Nephron progenitor cell (in vitro differentiated cells): Measurements from ENCODE around the gene NELFCD.

ENCODE experiments used
- DNase-seq: peaks from one replicate; pipeline ENCODE4 v3.0.0; 2021
- H3K27ac Mint-ChIP-seq: 2 replicates; pipeline ENCODE4 v1.8.0; 2021; ENCODE audit warnings: mild to moderate bottlenecking, moderate library complexity, mixed read lengths
- H3K27me3 Mint-ChIP-seq: 2 replicates; pipeline ENCODE4 v1.8.0; 2021; ENCODE audit warnings: mild to moderate bottlenecking, low read depth, mixed read lengths; ENCODE audit not compliant: poor library complexity
- H3K36me3 Mint-ChIP-seq: 2 replicates; pipeline ENCODE4 v1.8.0; 2021; ENCODE audit warnings: low read depth, mixed read lengths
- H3K4me1 Mint-ChIP-seq: 2 replicates; pipeline ENCODE4 v1.8.0; 2021; ENCODE audit warnings: mixed read lengths
- H3K4me3 Mint-ChIP-seq: 2 replicates; pipeline ENCODE4 v1.8.0; 2021; ENCODE audit warnings: mild to moderate bottlenecking, moderate library complexity, mixed read lengths
- H3K9me3 Mint-ChIP-seq: 2 replicates; pipeline ENCODE4 v1.8.0; 2021; ENCODE audit warnings: mild to moderate bottlenecking, moderate library complexity, mixed read lengths
- CTCF ChIP-seq: fragments of 200-600 bp; sonication (generic); IDR thresholded peaks from 2 replicates; pipeline ENCODE4 v1.5.0; 2021; ENCODE audit warnings: antibody characterized with exemption

NELFCD gene

GRCh38 chr20:58984691-58985090 is 3.6 kb downstream of the NELFCD start:
- H3K27me3 Mint-ChIP-seq = peaks cover 3% of the 10 kb centered on the region
- TF ChIP-seq CTCF = no peak
- H3K9me3 Mint-ChIP-seq = peaks cover 6% of the 10 kb centered on the region
- peaks cover 43% of the 10 kb centered on the region for H3K36me3 Mint-ChIP-seq
- H3K27ac Mint-ChIP-seq = peak overlapping the region; percentile 16
- no peak for DNase-seq
- H3K4me3 Mint-ChIP-seq = peak overlapping the region; percentile 35
- peaks cover 45% of the 10 kb centered on the region for H3K4me1 Mint-ChIP-seq

DNA sequence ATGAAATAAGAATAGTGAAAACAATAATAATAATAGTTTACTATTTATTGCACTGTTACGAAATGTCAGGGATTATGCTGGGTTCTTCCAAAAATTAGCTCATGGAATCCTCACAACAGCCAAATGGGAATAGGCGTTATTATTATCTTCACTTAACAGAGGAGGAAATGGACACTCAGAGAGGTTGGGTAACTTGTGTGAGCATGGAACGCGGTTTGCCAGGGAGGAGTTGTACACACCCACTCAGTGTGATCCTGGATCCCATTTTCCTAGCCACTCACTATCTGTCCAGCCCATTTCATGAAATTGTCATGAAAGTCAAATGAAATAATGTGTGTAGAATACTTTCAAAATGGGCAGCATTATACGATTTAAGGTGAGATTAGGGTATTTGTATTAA is 4.6 kb downstream of the NELFCD start:
- no peak for DNase-seq
- H3K4me1 Mint-ChIP-seq = peaks cover 45% of the 10 kb centered on the region
- H3K27ac Mint-ChIP-seq = no peak overlapping the region
- TF ChIP-seq CTCF = no peak
- no peaks in the 10 kb centered on the region for H3K27me3 Mint-ChIP-seq
- H3K9me3 Mint-ChIP-seq = peaks cover 2% of the 10 kb centered on the region
- peaks cover 49% of the 10 kb centered on the region for H3K36me3 Mint-ChIP-seq
- no peak overlapping the region for H3K4me3 Mint-ChIP-seq

GRCh38 chr20:58986286-58986967 is 5.4 kb downstream of the NELFCD start:
- Mint-ChIP-seq H3K9me3 (no peaks in the 10 kb centered on the region), H3K4me3 (no peak overlapping the region), H3K27ac (peak overlapping the region; percentile 63), H3K27me3 (no peaks in the 10 kb centered on the region), H3K36me3 (peaks cover 57% of the 10 kb centered on the region), H3K4me1 (peaks cover 45% of the 10 kb centered on the region)
- TF ChIP-seq CTCF = no peak
- no peak for DNase-seq

GRCh38 chr20:58986968-58987517 is 6.0 kb downstream of the NELFCD start:
- Mint-ChIP-seq H3K4me3 (no peak overlapping the region), H3K27ac (no peak overlapping the region)

GRCh38 chr20:58987790-58988564 is 6.9 kb downstream of the NELFCD start:
- Mint-ChIP-seq H3K4me3 (no peak overlapping the region), H3K27ac (no peak overlapping the region), H3K4me1 (peaks cover 33% of the 10 kb centered on the region), H3K36me3 (peaks cover 63% of the 10 kb centered on the region), H3K9me3 (no peaks in the 10 kb centered on the region), H3K27me3 (no peaks in the 10 kb centered on the region)
- no peak for DNase-seq
- no peak for TF ChIP-seq CTCF

More at GRCh38 chr20:58986968-58987517, 6.0 kb downstream of the NELFCD start:
- no peak for DNase-seq
- H3K9me3 Mint-ChIP-seq = no peaks in the 10 kb centered on the region
- H3K36me3 Mint-ChIP-seq = peaks cover 62% of the 10 kb centered on the region
- peaks cover 41% of the 10 kb centered on the region for H3K4me1 Mint-ChIP-seq
- TF ChIP-seq CTCF = no peak
- no peaks in the 10 kb centered on the region for H3K27me3 Mint-ChIP-seq
